AML-193 (cell line): ENCODE results near the gene SH3RF3.

Experiments used
- DNase-seq, 2 experiments: peaks; one replicate each; lab custom pipeline; 2025; lab: John Stamatoyannopoulos, UW

SH3RF3 gene

DNA sequence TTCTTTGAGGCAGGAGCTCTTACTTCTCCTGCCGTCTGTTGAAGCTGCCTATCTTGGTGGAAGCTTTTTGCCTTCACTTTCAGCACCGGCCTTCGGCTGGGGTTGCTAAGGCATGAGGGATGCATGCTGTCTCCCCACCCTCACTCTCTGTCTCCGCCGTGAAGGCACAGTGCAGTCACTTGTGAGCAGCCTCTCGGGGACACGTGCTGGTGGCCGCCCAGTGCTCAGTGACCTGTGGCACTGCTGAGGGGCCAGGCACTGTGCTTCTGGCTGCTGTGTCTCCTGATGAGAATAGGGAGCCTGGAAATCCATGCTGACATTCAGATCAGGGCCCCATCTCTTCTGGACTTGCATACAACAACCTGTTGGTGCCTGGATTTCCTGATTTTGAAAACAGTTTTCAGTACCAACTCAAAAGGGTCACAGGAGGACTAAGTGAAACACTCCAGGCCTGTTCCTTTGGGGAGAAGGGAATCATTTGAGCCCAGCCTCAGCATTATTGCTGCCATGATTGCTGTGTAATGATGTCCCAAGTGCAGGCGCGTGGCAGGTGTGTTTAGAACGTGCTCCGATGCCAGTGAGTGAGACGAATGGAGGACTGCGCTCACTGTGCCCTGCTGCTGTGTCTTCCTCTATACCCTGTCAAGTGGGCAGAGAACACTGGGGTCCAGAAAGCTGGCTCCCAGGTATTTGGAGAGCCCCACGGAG is 266.6 kb downstream of the SH3RF3 start:
- no peak for DNase-seq

DNA sequence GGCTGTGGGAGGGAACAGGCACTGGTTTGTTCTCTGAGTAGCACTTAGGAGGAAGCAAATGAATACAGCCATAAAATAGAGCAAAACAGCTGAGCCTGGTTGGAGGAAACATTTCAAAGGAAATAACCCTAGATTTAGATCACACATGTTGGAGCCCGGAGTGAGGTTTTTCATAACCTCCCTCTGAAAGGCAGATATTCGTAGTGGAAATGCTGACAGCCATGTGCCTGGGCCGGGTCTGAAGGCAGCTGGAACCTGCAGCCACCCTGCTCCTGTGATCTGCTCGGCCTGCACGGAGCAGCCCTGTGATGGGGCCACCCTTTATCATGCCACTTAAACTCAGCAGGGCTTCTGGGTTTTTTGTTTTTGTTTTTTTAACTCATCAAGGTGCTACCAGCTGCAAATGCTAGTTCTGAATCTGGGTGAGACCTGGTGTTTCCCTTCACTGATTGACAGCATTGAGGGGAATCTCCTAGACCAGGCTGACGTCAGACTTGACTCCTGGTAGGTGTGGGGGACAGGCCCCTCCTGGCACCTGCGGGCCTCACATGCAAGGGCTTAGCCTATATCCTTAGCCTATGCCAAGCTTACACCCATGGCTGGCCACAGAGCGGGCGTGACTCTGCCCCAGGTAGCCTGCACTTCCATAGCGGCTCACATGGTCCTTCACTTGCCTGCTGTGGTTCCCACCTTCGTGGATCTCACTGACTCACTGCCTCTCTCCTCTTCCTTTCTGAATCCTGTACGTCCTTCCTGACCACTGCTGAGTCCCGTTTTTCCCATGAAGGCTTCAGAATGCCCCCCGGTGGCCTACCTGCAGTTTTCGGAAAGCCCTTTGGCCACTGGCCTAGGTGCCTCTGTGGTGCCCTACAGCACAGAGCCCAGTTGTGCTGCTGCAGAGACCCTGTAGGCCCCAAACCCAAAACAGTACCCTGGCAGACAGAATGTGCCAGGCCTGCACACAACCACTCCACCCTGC is 267.5 kb downstream of the SH3RF3 start:
- DNase-seq: no peak

DNA sequence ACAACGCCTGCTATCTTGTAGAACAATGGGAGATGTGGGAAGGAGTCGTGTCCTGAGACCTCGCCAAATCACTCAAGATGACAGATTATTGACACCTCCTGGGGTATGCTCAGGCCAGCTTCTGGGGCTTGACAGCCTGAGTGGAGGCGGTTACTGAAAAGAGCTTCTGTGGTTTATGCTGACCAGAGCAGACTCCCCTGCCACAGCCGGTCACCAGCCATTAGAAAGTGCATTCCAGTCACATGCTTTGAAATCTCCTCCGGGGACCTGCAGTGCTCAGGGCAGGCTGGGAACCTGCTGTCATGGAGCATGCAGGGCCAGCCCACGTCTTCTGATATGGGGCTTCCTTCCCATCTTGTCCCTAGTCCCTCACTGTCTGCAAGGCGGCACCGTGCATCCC is 268.9 kb downstream of the SH3RF3 start:
- DNase-seq: no peak

DNA sequence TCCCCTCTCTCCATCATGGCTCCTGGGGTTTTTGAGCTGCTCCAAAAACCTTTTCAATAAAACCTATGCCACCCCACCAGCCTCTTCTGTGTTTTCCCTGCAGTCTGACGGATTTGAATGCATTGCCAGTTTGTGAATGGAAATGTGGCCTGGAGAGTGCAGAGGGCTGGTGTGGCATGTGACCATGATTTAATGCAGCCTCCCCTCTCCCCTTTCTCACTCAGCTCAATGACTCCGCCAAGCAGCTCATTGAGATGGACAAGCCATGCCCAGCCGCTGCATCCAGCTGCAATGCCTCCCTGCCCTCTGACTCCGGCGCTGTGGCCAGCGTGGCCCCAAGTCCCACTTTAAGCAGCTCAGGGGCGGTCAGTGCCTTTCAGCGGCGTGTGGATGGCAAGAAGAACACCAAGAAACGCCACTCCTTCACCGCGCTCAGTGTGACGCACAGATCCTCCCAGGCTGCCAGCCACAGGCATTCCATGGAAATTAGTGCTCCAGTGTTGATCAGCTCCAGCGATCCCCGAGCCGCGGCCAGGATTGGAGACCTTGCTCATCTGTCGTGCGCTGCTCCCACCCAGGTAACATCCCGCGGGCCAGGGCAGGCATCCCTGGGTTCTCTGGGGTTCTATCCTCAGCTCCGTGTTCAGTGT is 269.5 kb downstream of the SH3RF3 start:
- DNase-seq: no peak

DNA sequence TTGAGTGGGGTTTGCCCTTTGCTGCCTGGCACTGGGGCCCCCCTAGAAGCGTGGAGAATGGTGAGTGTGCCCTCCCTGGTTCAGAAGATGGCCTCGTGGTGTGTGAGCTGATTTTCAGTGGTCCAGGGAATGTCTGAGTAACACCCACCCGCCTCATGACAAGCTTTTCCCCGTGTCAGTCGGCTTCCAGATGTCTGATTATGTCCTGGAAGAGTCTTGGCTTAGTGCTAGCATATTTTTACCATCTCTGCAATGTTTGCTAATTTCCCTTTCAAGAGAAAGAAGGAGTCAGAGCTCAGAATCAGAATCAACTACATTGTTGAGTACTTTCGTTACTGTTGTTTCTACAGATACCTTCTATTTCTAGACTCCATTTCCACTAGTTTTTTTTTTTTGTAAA is 270.1 kb downstream of the SH3RF3 start:
- DNase-seq: no peak

DNA sequence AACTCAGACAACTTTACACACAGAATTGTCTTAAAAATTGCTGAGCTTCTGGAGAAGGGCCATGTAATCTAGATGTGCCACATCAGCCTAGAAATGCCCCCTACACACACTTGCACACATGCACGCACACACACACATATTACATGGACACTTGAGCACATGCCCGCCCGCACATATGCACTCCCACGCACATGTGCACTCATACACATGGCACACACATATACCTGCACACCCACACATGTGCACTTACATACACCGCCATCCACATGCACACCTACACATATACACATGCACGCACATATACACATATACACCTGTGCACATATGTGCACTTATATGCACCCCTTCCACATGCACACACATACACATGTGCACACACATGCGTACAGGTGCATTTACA is 271.1 kb downstream of the SH3RF3 start:
- no peak for DNase-seq

DNA sequence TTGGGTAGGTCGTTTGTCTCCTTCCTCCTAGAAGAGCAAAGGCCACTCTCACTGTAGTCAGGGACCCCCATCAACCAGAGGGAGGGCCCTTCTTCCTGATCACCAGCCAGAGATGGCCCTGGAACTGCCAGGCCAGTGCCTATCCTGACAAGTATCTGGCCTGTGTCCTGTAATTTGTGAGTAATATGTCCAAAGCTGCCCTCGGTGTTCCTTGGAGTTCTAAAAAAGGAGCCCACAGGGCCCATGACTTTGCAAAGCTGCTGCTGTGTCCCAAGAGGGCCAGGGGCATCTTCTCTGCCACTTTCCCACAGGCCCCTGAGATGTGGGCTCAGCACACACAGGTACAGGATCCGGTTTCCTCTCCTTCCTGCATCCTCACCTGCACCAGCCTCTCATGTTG is 272.4 kb downstream of the SH3RF3 start:
- no peak for DNase-seq

DNA sequence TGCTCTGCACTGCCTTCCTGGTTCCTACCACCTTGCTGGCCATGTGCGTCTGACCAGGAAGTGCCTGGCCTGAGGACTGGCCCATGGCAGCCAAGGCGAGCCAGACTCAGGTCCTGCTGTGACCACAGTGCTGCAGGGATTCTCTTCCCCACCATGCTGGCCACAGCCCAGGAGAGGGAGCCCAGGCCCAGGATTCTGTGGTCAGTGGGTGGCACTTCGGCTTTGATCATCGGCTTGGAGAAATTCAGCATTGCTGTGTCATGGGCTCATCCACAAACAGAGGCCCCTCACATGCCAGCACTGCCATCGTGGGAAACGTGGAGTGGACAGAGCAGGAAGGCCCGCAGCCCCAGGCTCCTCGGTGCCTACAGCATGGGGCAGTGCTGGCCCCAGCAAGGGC is 273.2 kb downstream of the SH3RF3 start:
- DNase-seq: no peak

DNA sequence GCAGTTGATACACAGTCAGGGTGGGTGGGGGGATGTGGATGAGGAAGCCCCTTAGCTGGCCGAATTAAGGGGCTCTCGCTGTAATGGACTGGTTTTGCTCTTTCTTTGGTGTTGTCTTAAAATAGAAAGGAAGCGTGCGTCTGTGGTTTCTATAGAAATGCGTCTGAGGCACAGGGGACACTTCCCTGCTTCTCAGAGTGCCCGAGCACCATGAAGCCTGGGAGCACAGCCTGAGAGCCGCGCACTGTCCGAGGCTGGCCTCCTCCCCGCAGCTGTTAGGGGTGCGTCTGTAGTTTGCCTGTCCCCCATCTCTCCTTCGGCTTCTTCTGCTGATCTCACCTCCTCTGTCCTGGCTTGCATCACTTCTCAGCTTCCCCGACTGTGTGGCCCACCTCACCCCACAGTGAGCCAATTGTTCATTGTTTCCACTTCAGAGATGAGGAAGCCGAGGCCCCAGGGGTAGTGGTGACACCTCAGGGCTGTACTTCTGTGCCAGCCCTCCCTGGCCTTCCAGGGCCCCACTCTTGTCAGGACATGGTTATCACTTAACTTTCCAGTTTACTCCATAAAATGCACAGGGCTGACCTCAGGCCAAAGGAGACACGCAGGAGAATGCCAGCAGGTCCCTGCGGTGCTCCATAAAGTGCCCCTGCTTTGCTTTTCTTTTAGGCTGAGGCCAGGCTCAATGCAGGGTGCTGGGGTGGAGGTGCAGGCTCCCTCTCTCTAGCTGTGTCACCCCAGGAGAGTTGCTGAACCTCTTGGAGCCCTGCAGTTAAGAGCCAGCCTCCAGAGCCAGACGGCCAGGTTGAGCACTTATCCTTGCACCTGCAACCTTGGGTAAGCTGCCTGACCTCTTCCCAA is 274.2 kb downstream of the SH3RF3 start:
- no peak for DNase-seq

DNA sequence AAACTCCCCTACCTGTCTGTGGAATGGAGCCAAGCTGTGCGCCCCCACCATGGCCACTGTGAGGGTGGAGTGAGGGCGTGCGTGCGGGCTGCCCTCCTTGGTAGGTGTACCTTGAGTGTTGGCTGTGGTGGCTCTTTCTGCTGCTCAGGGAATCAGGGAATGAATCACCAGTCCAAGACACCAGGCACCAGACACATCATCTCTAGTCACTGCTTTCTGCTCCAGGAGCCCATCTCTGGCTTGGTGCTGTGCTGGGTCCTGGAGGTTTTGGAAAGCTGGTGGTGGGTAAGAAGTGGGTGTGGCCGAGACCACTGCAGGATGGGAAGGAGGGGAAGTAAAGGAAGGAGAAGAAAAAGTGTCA is 274.8 kb downstream of the SH3RF3 start:
- DNase-seq: no peak

DNA sequence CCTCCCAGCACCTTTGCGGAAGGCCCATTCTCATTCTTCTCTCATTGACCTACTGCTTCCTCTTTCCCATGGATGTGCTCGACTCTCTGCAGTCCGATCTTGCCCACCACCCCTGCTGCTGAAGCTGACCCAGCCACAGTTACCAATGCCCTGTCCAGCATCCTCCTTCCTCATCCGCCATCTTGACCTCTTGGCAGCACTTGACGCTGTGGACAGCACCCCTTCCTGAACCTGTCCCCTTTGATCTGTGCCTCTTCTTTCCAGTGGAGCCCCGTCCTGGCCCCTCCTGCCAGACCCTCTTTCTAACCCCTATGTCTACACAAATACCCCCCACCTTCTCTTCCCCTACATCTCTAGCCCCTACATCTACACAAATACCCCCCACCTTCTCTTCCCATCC is 275.7 kb downstream of the SH3RF3 start:
- DNase-seq: no peak

DNA sequence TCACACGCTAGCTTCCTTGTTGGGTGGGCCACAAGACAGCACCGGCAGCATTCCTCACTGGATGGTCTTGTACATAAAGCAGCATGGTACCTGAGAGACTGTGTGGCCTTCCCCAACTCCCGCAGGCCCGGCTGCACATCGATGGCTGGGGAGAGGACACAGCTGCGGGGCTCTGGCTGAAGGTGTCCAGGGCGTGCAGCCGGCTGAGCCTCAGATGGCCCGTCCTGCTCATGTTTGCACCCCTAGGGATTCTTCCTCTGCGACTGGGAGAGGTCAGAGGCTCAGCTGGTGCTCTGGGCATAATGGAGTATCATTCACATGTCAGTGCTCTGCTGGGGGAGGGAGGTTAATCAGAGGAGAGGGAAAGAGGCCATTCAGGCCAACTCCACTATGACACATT is 276.9 kb downstream of the SH3RF3 start:
- DNase-seq: no peak

DNA sequence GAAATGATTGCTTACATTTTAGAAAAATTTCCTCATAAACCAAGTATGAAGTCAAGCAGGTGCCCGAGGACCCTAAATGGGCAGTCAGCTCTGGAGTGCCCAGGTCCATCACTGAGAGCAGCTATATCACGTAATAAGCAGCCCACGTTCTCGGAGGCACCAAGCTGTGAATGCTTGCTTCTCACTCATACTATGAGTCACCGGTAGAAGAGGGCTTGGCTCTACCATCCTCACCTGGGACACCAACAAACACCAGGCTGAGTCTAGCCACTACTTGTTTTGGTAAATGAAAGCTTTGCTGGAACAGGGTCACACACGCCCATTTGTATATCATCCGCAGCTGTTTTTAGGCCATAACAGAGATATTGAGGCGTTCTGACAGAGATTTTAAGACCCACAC is 277.3 kb downstream of the SH3RF3 start:
- no peak for DNase-seq

DNA sequence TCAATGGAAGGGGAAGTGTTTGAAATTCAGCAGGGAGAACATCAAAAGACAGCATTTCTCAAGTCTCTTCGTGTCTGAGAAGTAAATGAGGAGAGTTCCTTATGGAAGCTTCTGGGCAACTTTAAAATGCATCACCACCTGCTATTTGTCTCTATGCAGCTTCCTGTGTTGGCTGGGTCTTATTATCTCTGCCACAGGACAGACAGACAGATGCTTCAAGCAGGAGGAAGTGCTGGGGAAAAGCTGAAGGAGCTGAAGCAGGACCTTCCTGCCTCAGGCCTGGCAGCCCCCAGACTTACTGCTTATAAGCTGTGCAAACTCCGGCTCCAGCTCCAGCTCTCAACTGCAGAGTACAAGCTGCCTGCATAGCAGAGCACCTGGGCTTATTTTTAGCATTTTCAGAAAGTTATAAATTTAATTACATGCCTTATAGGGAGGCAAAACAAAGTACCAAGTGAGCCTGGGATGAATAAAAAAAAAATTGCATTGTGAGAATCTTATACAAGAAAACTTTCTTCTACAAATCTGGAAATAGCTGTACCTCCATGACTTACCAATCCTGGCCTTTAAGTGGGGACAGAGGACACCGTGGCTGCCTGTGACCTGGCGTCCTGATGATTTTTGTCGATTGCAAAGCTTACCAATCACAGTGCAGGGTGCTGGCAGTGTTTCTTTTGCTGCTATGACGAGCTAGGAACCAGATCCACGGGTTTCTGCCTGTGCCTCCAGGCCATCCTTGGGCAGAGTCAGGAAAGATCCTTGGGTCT is 278.5 kb downstream of the SH3RF3 start:
- DNase-seq: no peak

DNA sequence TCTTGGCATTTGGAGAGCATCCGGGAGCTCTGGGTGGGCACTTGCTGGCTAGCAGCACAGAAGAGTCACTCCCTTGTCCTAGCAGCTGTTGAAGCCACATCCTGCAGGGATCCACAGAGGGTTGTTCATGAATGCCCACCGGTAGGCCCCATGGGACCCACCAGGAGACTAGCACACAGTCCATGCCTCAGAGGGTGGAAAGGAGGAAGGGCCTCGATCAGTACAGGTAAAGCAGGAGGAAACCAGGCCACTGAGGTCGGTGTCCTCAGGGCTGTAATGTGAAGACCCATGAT is 279.0 kb downstream of the SH3RF3 start:
- no peak for DNase-seq

DNA sequence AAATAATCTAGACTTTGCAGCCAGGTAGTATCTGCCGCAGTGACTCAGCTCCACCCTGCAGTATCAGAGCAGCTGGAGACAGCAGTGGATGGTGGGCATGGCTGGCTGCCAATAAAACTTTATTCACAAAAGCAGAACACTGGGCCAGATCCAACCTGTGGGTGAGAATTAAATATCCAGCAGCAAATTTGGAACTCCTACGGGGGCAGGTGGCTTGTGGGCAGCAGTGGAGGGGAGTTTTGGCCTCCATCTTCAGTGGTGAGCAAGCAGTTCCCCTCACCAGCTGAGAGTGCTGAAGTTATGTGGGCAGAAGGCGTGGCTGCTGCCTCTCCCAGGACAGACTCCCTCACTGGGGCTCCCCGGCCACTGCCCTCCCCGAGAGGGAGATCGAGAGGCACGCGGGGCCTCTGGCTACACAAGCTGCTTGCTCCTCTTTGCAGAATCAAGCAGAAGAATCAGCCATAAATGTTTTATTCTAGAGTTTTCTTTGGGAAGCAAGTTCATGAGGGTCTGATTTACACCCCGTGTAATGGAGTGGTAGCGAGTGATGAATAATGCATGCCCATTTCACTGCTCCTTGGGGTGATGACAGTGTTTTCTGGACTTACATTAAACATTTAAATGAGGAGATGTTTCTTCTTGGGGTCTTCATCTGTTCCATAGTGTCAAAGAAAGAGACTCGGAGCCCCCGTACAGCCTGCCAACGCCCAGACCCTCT is 280.5 kb downstream of the SH3RF3 start:
- no peak for DNase-seq

DNA sequence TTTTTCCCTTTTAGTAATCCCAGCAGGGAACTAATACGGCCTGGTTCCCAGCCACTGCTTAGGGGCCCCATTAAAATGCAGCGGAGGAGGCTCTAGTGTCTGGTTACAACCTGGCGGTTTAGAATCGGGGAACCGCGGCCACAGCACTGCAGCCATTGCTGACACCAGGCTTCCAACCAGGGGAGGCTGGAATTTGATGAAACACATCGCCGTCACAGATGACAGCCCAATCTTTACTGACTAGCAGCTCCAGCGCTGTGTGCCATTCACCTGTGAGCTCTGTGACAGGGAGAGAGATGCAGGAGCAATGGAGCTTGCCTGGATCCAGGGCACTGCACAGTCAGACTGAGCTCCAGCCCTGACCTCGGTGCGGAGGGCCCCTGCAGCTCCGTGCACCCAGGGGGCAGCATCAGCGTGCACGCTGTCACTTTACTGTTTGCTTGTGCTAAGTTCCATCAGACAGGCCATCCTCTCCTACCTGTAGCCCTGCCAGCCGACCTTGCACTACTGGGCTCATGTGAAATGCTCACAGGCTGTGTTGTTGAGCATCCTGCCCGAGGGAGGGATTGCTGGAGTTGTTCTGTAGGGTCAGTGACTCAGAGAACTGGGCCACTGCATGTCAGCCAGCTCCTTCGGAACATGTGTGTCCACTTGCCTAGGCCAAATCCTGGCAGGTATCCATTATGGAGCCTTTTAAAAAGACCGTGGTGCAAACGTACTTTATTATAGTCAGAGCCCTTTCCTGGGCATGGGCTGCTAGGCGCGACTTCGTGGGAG is 281.2 kb downstream of the SH3RF3 start:
- no peak for DNase-seq

DNA sequence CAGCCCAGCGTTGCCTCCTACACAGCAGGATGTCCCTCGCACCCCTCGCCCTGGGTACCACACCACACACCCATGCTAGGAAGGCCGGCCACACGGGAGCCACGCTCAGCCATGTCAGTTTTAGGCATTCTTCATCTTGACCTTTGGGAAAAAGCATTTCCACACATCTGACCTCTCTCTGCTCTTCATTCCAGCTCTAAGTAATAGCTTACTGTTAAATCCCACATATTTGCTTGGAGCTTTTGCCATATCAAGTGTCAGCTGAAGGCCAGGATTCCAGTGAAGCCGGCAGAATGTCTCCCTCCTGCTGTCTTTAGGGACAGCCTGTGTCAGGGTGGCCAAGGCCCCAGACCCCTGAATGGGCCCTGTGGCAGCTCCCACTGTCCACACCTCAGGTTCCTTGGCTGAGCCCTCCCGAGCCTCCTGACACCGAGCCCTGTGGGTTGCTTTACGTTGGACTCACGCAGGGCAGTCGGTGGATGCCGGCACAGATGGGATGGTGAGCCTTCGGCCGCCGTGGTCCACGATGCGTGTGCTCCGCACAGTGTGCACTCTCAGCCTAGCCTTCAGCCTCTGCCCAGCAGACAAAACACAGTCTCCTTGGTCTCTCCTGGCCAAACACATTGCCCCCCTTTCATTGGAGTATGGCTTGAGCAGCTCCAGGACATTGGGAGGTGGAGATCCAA is 282.8 kb downstream of the SH3RF3 start:
- no peak for DNase-seq

DNA sequence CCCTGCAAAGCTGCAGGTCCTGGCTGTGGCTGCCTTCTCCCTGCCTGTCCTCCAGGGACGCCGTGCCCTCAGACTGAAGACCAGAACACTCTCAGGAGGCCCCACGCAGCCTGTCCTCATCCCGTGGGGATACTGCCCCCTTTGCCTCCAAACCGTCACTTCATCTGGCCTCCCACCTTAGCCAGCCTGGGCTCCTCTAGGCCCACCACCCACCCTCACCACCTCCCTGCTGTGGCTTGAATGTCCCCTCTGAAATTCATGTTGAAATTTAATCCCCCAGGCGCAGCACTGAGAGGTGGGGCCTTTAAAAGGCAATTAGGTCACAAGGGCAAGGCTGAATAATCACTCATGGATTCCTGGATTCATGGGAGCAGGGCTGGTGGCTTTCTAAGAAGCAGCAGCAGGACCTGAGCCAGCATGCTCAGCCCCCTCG is 286.6 kb downstream of the SH3RF3 start:
- no peak for DNase-seq
